HepG2 (cell line): Measurements from ENCODE around the gene UCK2. TPM values are rescaled to one million over a fixed set of nuclear protein-coding genes. Genes with fewer than 3 reads are reported as not detected.

Experiments
- ELF4 ChIP-seq: sonication (generic); formaldehyde crosslinking; IDR thresholded peaks from 2 replicates; pipeline ENCODE4 v1.5.0; 2020; ENCODE audit warnings: missing genetic modification reagents, mild to moderate bottlenecking, moderate library complexity, borderline replicate concordance
- ISL2 ChIP-seq: sonication (generic); formaldehyde crosslinking; IDR thresholded peaks from 2 replicates; pipeline ENCODE4 v1.5.0; 2020; ENCODE audit warnings: missing genetic modification reagents
- KMT2B ChIP-seq: IDR thresholded peaks from 2 replicates; pipeline ENCODE4 v1.6.1; 2016; ENCODE audit warnings: missing genetic modification reagents, missing compliant biosample characterization
- NR0B2 ChIP-seq: sonication (generic); formaldehyde crosslinking; IDR thresholded peaks from 2 replicates; pipeline ENCODE4 v1.4.0; 2020; ENCODE audit warnings: mild to moderate bottlenecking, missing genetic modification reagents
- NR2F2 ChIP-seq: IDR thresholded peaks from 2 replicates; pipeline ENCODE4 v1.6.1; 2012; ENCODE audit warnings: low read depth, inconsistent platforms, borderline replicate concordance
- PHB2 ChIP-seq: fragments of 450-650 bp; IDR thresholded peaks from 2 replicates; pipeline ENCODE4 v1.6.1; 2018; ENCODE audit not compliant: partially characterized antibody
- POGK ChIP-seq: sonication (generic); formaldehyde crosslinking; conservative IDR thresholded peaks from 2 replicates; pipeline ENCODE4 v1.8.0; 2022; ENCODE audit warnings: mild to moderate bottlenecking, moderate library complexity, missing genetic modification reagents
- SIX1 ChIP-seq: sonication (generic); formaldehyde crosslinking; IDR thresholded peaks from 2 replicates; pipeline ENCODE4 v1.4.0; 2020; ENCODE audit warnings: missing genetic modification reagents, borderline replicate concordance
- TGIF2 ChIP-seq: IDR thresholded peaks from 2 replicates; pipeline ENCODE4 v1.6.1; 2016; ENCODE audit warnings: control low read depth, missing compliant biosample characterization
- THYN1 ChIP-seq: sonication (generic); formaldehyde crosslinking; IDR thresholded peaks from 2 replicates; pipeline ENCODE4 v1.8.1; 2023; ENCODE audit warnings: low read depth, mild to moderate bottlenecking, moderate library complexity, missing genetic modification reagents, borderline replicate concordance
- TRIM22 ChIP-seq: fragments of 450-650 bp; IDR thresholded peaks from 2 replicates; pipeline ENCODE4 v1.6.1; 2017
- ZFP36L1 ChIP-seq: sonication (generic); formaldehyde crosslinking; IDR thresholded peaks from 2 replicates; pipeline ENCODE4 v1.8.0; 2022; ENCODE audit warnings: mild to moderate bottlenecking, missing genetic modification reagents, moderate library complexity
- ZNF17 ChIP-seq: sonication (generic); formaldehyde crosslinking; IDR thresholded peaks from 2 replicates; pipeline ENCODE4 v1.5.0; 2020; ENCODE audit warnings: mild to moderate bottlenecking, missing genetic modification reagents
- ZNF205 ChIP-seq: IDR thresholded peaks from 2 replicates; pipeline ENCODE4 v1.6.1; 2018; ENCODE audit warnings: missing biosample characterization, missing genetic modification reagents
- ZNF350 ChIP-seq: sonication (generic); formaldehyde crosslinking; IDR thresholded peaks from 2 replicates; pipeline ENCODE4 v1.4.0; 2020; ENCODE audit warnings: mild to moderate bottlenecking, low read depth, missing genetic modification reagents, borderline replicate concordance
- ZNF383 ChIP-seq: sonication (generic); formaldehyde crosslinking; IDR thresholded peaks from 2 replicates; pipeline ENCODE4 v1.4.0; 2020; ENCODE audit warnings: missing genetic modification reagents, mild to moderate bottlenecking, borderline replicate concordance
- ZNF484 ChIP-seq: sonication (generic); formaldehyde crosslinking; IDR thresholded peaks from 2 replicates; pipeline ENCODE4 v1.5.1; 2020; ENCODE audit warnings: mild to moderate bottlenecking, low read depth, missing genetic modification reagents, borderline replicate concordance
- ZNF513 ChIP-seq: sonication (generic); formaldehyde crosslinking; conservative IDR thresholded peaks from 2 replicates; pipeline ENCODE4 v1.5.0; 2020; ENCODE audit warnings: missing genetic modification reagents
- ZNF556 ChIP-seq: sonication (generic); formaldehyde crosslinking; IDR thresholded peaks from 2 replicates; pipeline ENCODE4 v1.4.0; 2020; ENCODE audit warnings: mild to moderate bottlenecking, missing genetic modification reagents, borderline replicate concordance
- ZNF558 ChIP-seq: sonication (generic); formaldehyde crosslinking; IDR thresholded peaks from 2 replicates; pipeline ENCODE4 v1.9.0; 2022; ENCODE audit warnings: mild to moderate bottlenecking, missing genetic modification reagents, borderline replicate concordance
- ZNF724P ChIP-seq: sonication (generic); formaldehyde crosslinking; IDR thresholded peaks from 2 replicates; pipeline ENCODE4 v1.8.0; 2022; ENCODE audit warnings: missing genetic modification reagents, borderline replicate concordance
- ZNF83 ChIP-seq: sonication (generic); formaldehyde crosslinking; IDR thresholded peaks from 2 replicates; pipeline ENCODE4 v1.4.0; 2020; ENCODE audit warnings: missing genetic modification reagents, mild to moderate bottlenecking, borderline replicate concordance
- polyA plus RNA-seq, 8 experiments: library from polyadenylated mRNA; depleted of rRNA in 3 of 8; stranded (reverse) in 7 of 8; unstranded in 1 of 8; fragments of >200 nt; fragmentation: Illumina TruSeq in 4 of 8; extraction: Trizol in 4 of 8; gene quantifications; 2 replicates each; pipeline versions ENCODE4 v1.2.1 to v1.2.3, GENCODE V29; 2011 to 2016; ENCODE audit warnings: low read depth in 4 of 8, missing spikeins in 1 of 8, mixed read lengths in 1 of 8; ENCODE audit not compliant: insufficient read depth in 1 of 8
- total RNA-seq, 5 experiments: library from RNA; depleted of rRNA; stranded (reverse); fragments of >200 nt; fragmentation: Illumina TruSeq; extraction: Trizol; gene quantifications; 2 replicates each; pipeline ENCODE4 v1.2.3, GENCODE V29; 2016; ENCODE audit warnings: low read depth in 1 of 5
- TF ChIP-seq, protein P1 (sequence below): IDR thresholded peaks from 2 replicates; pipeline ENCODE4 v1.6.1; 2016; ENCODE audit warnings: mild to moderate bottlenecking

The UCK2 gene
- total and polyA plus RNA-seq, 2 of the 13 experiments (the other 11 are each of a cell fraction or from before 2014, with no cell fraction given): 64.3 to 78.0 TPM

- TF ChIP-seq ZNF558 (no peak), ZNF724P (CRISPR knock-in tag) (no peak), ZFP36L1 (CRISPR knock-in tag) (no peak), ZNF350 (CRISPR knock-in tag) (no peak), KMT2B (CRISPR knock-in tag) (0 out of 2 replicates have a peak, but pooled peaks have one; percentile 38), ZNF383 (CRISPR knock-in tag) (no peak), ISL2 (CRISPR knock-in tag) (no peak), ZNF513 (no peak), ZNF484 (CRISPR knock-in tag) (no peak), ZNF83 (CRISPR knock-in tag) (no peak), TRIM22 (no peak), PHB2 (no peak), ZNF17 (CRISPR knock-in tag) (no peak), ZNF205 (CRISPR knock-in tag) (peak; percentile 99), ELF4 (no peak), ZNF556 (CRISPR knock-in tag) (no peak), THYN1 (no peak), POGK (CRISPR knock-in tag) (no peak), TGIF2 (no peak), NR2F2 (peak; percentile 58; the same call in 1 of the 2 replicates), SIX1 (peak; percentile 73; the same call in 1 of the 2 replicates), NR0B2 (CRISPR knock-in tag) (no peak)
- TF ChIP-seq, protein P1, sequence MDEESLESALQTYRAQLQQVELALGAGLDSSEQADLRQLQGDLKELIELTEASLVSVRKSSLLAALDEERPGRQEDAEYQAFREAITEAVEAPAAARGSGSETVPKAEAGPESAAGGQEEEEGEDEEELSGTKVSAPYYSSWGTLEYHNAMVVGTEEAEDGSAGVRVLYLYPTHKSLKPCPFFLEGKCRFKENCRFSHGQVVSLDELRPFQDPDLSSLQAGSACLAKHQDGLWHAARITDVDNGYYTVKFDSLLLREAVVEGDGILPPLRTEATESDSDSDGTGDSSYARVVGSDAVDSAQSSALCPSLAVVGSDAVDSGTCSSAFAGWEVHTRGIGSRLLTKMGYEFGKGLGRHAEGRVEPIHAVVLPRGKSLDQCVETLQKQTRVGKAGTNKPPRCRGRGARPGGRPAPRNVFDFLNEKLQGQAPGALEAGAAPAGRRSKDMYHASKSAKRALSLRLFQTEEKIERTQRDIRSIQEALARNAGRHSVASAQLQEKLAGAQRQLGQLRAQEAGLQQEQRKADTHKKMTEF (CRISPR knock-in tag): peak; percentile 70
Observed at GRCh38 chr1:165871311-165872067, 44.1 kb downstream of the UCK2 start (continued).
